Adipocyte (in vitro differentiated cells): ENCODE measurements around the gene TIMP1.
A peak's percentile ranks its signal among the peaks of the same experiment; 100 is the strongest.

Source experiments
- DNase-seq: peaks from one replicate; pipeline ENCODE4 v3.0.0-alpha.2; 2015; ENCODE audit warnings: low read depth
- H3K27me3 ChIP-seq: replicated peaks from 2 replicates; pipeline ENCODE4 v1.7.0; 2013; ENCODE audit warnings: mild to moderate bottlenecking, low read length, moderate library complexity; ENCODE audit not compliant: control insufficient read depth, insufficient read depth
- H3K36me3 ChIP-seq: 2 replicates; pipeline ENCODE4 v1.7.0; 2013; ENCODE audit warnings: low read length, mild to moderate bottlenecking, moderate library complexity; ENCODE audit not compliant: control insufficient read depth, insufficient read depth, severe bottlenecking
- H3K4me1 ChIP-seq: 2 replicates; pipeline ENCODE4 v1.7.0; 2013; ENCODE audit warnings: mild to moderate bottlenecking, low read length, moderate library complexity; ENCODE audit not compliant: control insufficient read depth, insufficient read depth
- H3K4me3 ChIP-seq: 2 replicates; pipeline ENCODE4 v1.7.0; 2013; ENCODE audit warnings: mild to moderate bottlenecking, low read length, moderate library complexity
- H3K9ac ChIP-seq: 2 replicates; pipeline ENCODE4 v1.7.0; 2013; ENCODE audit warnings: mild to moderate bottlenecking, low read length, moderate library complexity
- H3K9me3 ChIP-seq: 2 replicates; pipeline ENCODE4 v1.7.0; 2013; ENCODE audit warnings: mild to moderate bottlenecking, low read length, moderate library complexity; ENCODE audit not compliant: control insufficient read depth

TIMP1 gene

GRCh38 chrX:47574076-47574546, 8.1 kb upstream of the TIMP1 start:
- Histone ChIP-seq H3K4me3 (no peak overlapping the region), H3K36me3 (peaks cover 21% of the 10 kb centered on the region), H3K4me1 (no peaks in the 10 kb centered on the region), H3K9ac (peak overlapping the region; percentile 48), H3K9me3 (peaks cover 3% of the 10 kb centered on the region), H3K27me3 (no peaks in the 10 kb centered on the region)
- no peak for DNase-seq

GRCh38 chrX:47574547-47575301, 7.5 kb upstream of the TIMP1 start:
- no peak overlapping the region for H3K4me3 ChIP-seq
- no peak for DNase-seq

GRCh38 chrX:47576021-47576898, 6.0 kb upstream of the TIMP1 start:
- Histone ChIP-seq H3K9ac (no peak overlapping the region), H3K4me1 (no peaks in the 10 kb centered on the region), H3K9me3 (peaks cover 3% of the 10 kb centered on the region), H3K27me3 (no peaks in the 10 kb centered on the region), H3K36me3 (peaks cover 8% of the 10 kb centered on the region), H3K4me3 (no peak overlapping the region)
- DNase-seq = no peak

More at GRCh38 chrX:47574547-47575301, 7.5 kb upstream of the TIMP1 start:
- Histone ChIP-seq H3K9ac (no peak overlapping the region), H3K36me3 (peaks cover 15% of the 10 kb centered on the region), H3K27me3 (no peaks in the 10 kb centered on the region), H3K4me1 (no peaks in the 10 kb centered on the region), H3K9me3 (peaks cover 3% of the 10 kb centered on the region)

- H3K9ac ChIP-seq = no peak overlapping the region
- no peaks in the 10 kb centered on the region for H3K27me3 ChIP-seq
- peaks cover 3% of the 10 kb centered on the region for H3K9me3 ChIP-seq
- H3K4me1 ChIP-seq = peaks cover 4% of the 10 kb centered on the region
- DNase-seq = no peak
- H3K4me3 ChIP-seq = no peak overlapping the region
- H3K36me3 ChIP-seq = no peaks in the 10 kb centered on the region
These were observed 4.8 kb upstream of the TIMP1 start for GRCh38 chrX:47577424-47577823.

GRCh38 chrX:47577901-47578300, 4.3 kb upstream of the TIMP1 start:
- H3K9ac ChIP-seq = no peak overlapping the region
- no peak overlapping the region for H3K4me3 ChIP-seq
- DNase-seq = no peak
- peaks cover 3% of the 10 kb centered on the region for H3K9me3 ChIP-seq
- no peaks in the 10 kb centered on the region for H3K36me3 ChIP-seq
- H3K27me3 ChIP-seq = no peaks in the 10 kb centered on the region
- H3K4me1 ChIP-seq = peaks cover 4% of the 10 kb centered on the region

GRCh38 chrX:47578692-47579091, 3.5 kb upstream of the TIMP1 start:
- DNase-seq = no peak
- Histone ChIP-seq H3K27me3 (no peaks in the 10 kb centered on the region), H3K4me1 (peaks cover 5% of the 10 kb centered on the region), H3K36me3 (no peaks in the 10 kb centered on the region), H3K9me3 (peaks cover 3% of the 10 kb centered on the region), H3K4me3 (no peak overlapping the region), H3K9ac (no peak overlapping the region)

- DNase-seq = peak; percentile 47
- H3K4me3 ChIP-seq = no peak overlapping the region
These were observed 2.7 kb upstream of the TIMP1 start for GRCh38 chrX:47579537-47579936.

GRCh38 chrX:47583240-47583861, 1.1 kb downstream of the TIMP1 start:
- Histone ChIP-seq H3K27me3 (no peaks in the 10 kb centered on the region), H3K4me1 (peaks cover 26% of the 10 kb centered on the region), H3K4me3 (peak overlapping the region; percentile 80), H3K9me3 (no peaks in the 10 kb centered on the region), H3K36me3 (peaks cover 11% of the 10 kb centered on the region), H3K9ac (peak overlapping the region; percentile 86)
- no peak for DNase-seq

More at GRCh38 chrX:47579537-47579936, 2.7 kb upstream of the TIMP1 start:
- Histone ChIP-seq H3K9me3 (peaks cover 3% of the 10 kb centered on the region), H3K4me1 (peaks cover 12% of the 10 kb centered on the region), H3K9ac (no peak overlapping the region), H3K27me3 (no peaks in the 10 kb centered on the region), H3K36me3 (no peaks in the 10 kb centered on the region)

- Histone ChIP-seq H3K4me1 (peaks cover 26% of the 10 kb centered on the region), H3K36me3 (peaks cover 11% of the 10 kb centered on the region), H3K27me3 (no peaks in the 10 kb centered on the region), H3K9me3 (no peaks in the 10 kb centered on the region), H3K9ac (peak overlapping the region; percentile 9), H3K4me3 (peak overlapping the region; percentile 32)
- DNase-seq = no peak
These were observed 2.5 kb downstream of the TIMP1 start for GRCh38 chrX:47584714-47585113.

- no peaks in the 10 kb centered on the region for H3K9me3 ChIP-seq
- H3K36me3 ChIP-seq = peaks cover 11% of the 10 kb centered on the region
- peaks cover 26% of the 10 kb centered on the region for H3K4me1 ChIP-seq
- no peaks in the 10 kb centered on the region for H3K27me3 ChIP-seq
- H3K4me3 ChIP-seq = no peak overlapping the region
- no peak overlapping the region for H3K9ac ChIP-seq
- DNase-seq = no peak
These were observed 3.0 kb downstream of the TIMP1 start for GRCh38 chrX:47585273-47585672.
